Tibial nerve (tissue), 4 donors: ENCODE data around the gene SAP30L.

Experiments
- EP300 ChIP-seq, 2 donors: sonication (generic); formaldehyde crosslinking; IDR thresholded peaks; one replicate each; pipeline ENCODE4 v1.6.1; 2017; ENCODE audit warnings: antibody characterized with exemption in 2 of 2, mild to moderate bottlenecking in 1 of 2
- POLR2A ChIP-seq, 2 donors: fragments of 450-650 bp; IDR thresholded peaks; one replicate each; pipeline ENCODE4 v1.6.1; 2017; ENCODE audit warnings: antibody characterized with exemption in 2 of 2, mild to moderate bottlenecking in 2 of 2, moderate library complexity in 2 of 2
- TF ChIP-seq, protein P1 (sequence below), 5 experiments: fragments of 200-600 bp in 3 of 5; fragments of 450-650 bp in 2 of 5; sonication (generic) in 3 of 5; IDR thresholded peaks; one replicate each; pipeline ENCODE4 v1.5.1; 2016 to 2019; ENCODE audit warnings: antibody characterized with exemption in 5 of 5, mild to moderate bottlenecking in 3 of 5, moderate library complexity in 2 of 5

DNA sequence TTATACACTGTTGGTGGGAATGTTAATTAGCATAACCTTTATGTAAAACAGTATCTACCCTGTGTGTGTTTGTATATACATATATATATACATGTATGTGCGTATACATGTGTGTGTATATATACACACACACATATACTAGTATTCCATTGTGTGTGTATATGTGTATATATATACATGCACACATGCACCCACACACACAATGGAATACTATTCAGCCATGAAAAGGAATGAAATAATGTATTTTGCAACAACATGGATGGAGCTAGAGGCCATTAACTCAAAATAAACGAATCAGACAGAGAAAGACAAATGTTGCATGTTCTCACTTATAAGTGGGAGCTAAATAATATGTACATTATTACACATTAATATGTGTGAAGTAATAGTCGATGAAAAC is 17.6 kb upstream of the SAP30L start:
- TF ChIP-seq POLR2A (IDR thresholded peaks at IDR 0.05): no peak
- TF ChIP-seq, protein P1, sequence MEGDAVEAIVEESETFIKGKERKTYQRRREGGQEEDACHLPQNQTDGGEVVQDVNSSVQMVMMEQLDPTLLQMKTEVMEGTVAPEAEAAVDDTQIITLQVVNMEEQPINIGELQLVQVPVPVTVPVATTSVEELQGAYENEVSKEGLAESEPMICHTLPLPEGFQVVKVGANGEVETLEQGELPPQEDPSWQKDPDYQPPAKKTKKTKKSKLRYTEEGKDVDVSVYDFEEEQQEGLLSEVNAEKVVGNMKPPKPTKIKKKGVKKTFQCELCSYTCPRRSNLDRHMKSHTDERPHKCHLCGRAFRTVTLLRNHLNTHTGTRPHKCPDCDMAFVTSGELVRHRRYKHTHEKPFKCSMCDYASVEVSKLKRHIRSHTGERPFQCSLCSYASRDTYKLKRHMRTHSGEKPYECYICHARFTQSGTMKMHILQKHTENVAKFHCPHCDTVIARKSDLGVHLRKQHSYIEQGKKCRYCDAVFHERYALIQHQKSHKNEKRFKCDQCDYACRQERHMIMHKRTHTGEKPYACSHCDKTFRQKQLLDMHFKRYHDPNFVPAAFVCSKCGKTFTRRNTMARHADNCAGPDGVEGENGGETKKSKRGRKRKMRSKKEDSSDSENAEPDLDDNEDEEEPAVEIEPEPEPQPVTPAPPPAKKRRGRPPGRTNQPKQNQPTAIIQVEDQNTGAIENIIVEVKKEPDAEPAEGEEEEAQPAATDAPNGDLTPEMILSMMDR (IDR thresholded peaks at IDR 0.05): no peak
- TF ChIP-seq EP300 (IDR thresholded peaks at IDR 0.05): no peak
